Activated gamma-delta T cell (primary cell): ENCODE results near the gene EBF3.

Experiments used
- DNase-seq: peaks from one replicate; lab custom pipeline; 2025; lab: John Stamatoyannopoulos, UW

The EBF3 gene

GRCh38 chr10:129871966-129872365 lies 92.1 kb downstream of the EBF3 start:
- no peak for DNase-seq

- DNase-seq: no peak
Measured at GRCh38 chr10:129870961-129871621, 93.0 kb downstream of the EBF3 start.

GRCh38 chr10:129870474-129870757 lies 93.7 kb downstream of the EBF3 start:
- DNase-seq: no peak

- DNase-seq: no peak
Measured at GRCh38 chr10:129869596-129870473, 94.2 kb downstream of the EBF3 start.

- DNase-seq: no peak
Measured at GRCh38 chr10:129868449-129869035, 95.5 kb downstream of the EBF3 start.

- no peak for DNase-seq
Measured at GRCh38 chr10:129867631-129868179, 96.4 kb downstream of the EBF3 start.

- no peak for DNase-seq
Measured at GRCh38 chr10:129866894-129867293, 97.2 kb downstream of the EBF3 start.

GRCh38 chr10:129865960-129866359 lies 98.1 kb downstream of the EBF3 start:
- no peak for DNase-seq

- DNase-seq: no peak
Measured at GRCh38 chr10:129865413-129865812, 98.7 kb downstream of the EBF3 start.

- no peak for DNase-seq
Measured at GRCh38 chr10:129864601-129865126, 99.4 kb downstream of the EBF3 start.

GRCh38 chr10:129864082-129864481 lies 100.0 kb downstream of the EBF3 start:
- DNase-seq: no peak

GRCh38 chr10:129863201-129863663 lies 100.8 kb downstream of the EBF3 start:
- no peak for DNase-seq

GRCh38 chr10:129861776-129862531 lies 102.1 kb downstream of the EBF3 start:
- no peak for DNase-seq

- DNase-seq: no peak
Measured at GRCh38 chr10:129860396-129860795, 103.7 kb downstream of the EBF3 start.

- DNase-seq: no peak
Measured at GRCh38 chr10:129859536-129859935, 104.5 kb downstream of the EBF3 start.

GRCh38 chr10:129857242-129857960 lies 106.7 kb downstream of the EBF3 start:
- no peak for DNase-seq

GRCh38 chr10:129855836-129856563 lies 108.1 kb downstream of the EBF3 start:
- DNase-seq: no peak

- no peak for DNase-seq
Measured at GRCh38 chr10:129854796-129855705, 109.0 kb downstream of the EBF3 start.

- DNase-seq: no peak
Measured at GRCh38 chr10:129854158-129854557, 109.9 kb downstream of the EBF3 start.
